ENCODE measurements around the gene FLNA. TPM values are rescaled to one million over a fixed set of nuclear protein-coding genes. Genes with fewer than 3 reads are reported as not detected.

The FLNA gene
- total RNA-seq (2021; ENCODE audit: unreplicated experiment) (920 TPM), Bru-seq, nascent RNA (percentile 84 among the genes with signal in this experiment), BruChase-seq, experiment 1, labeled RNA remaining after a 2-hour chase (percentile 95 among the genes with signal in this experiment), BruChase-seq, experiment 2, labeled RNA remaining after a 6-hour chase (percentile 98 among the genes with signal in this experiment)
- polyA plus RNA-seq (2012; ENCODE audit: insufficient read length), result 914 TPM
- long read RNA-seq, full-length matches to known transcripts, result 36 of 1,108 reads
- long read RNA-seq, partial matches to known transcripts, result 959 of 1,108 reads
- long read RNA-seq, other reads (novel, unspliced or antisense), result 113 of 1,108 reads

- Histone ChIP-seq H3K27me3 (ENCODE audit: control insufficient read depth, insufficient read depth, low read length) (no peaks in the 10 kb centered on the region), H3K4me1 (ENCODE audit: control insufficient read depth, insufficient read depth, low read length) (peaks cover 45% of the 10 kb centered on the region), H3K36me3 (ENCODE audit: control insufficient read depth, insufficient read depth, low read length) (no peaks in the 10 kb centered on the region), H3K4me3 (ENCODE audit: low read depth in 2 of 2, low read length in 2 of 2) (peak within 1 kb of the TSS; percentile 52 to 87), H3K27ac (ENCODE audit: low read length) (peak within 1 kb of the TSS; percentile 86), H3K9me3 (ENCODE audit: control insufficient read depth, insufficient read depth, low read depth, low read length) (no peaks in the 10 kb centered on the region)
- intact Hi-C loops (cut with micrococcal nuclease; ENCODE audit: unreplicated experiment), result no loop called here
- ChIA-PET POLR2A (no interaction called here), CTCF (interaction anchor here (0.5 kb wide), 1 partner anchor 40 kb away, joined by 6 read pairs; no protein-coding TSS in a partner anchor)
- BruUV-seq (replicated peaks), result no TSS peak
- in situ Hi-C loops (cut with HindIII; ENCODE audit: low pct_unique_long_range_greater_than_20kb, low sequenced_read_pairs), result no loop called here
- TF ChIP-seq SIN3A (IDR thresholded peaks at IDR 0.05; ENCODE audit: borderline replicate concordance, insufficient read depth, low read depth, low read length) (no peak), CTCF (IDR thresholded peaks at IDR 0.05) (no peak), REST (IDR thresholded peaks at IDR 0.05; ENCODE audit: insufficient read depth in 1 of 2, low read depth in 2 of 2, low read length in 1 of 2) (no peak), TCF7L2 (IDR thresholded peaks at IDR 0.05; ENCODE audit: low read depth, low read length) (no peak), POLR2AphosphoS5 (IDR thresholded peaks at IDR 0.05; ENCODE audit: low read depth, low read length) (no peak; the same call in 1 of the 2 replicates)
- ATAC-seq, result no peak
- DNase-seq (ENCODE audit: low read depth, low spot score), result no peak
These were observed at the start of gene FLNA for GRCh38 chrX:154374313-154375155. Gene FLNA (minus strand): TSS chrX:154374634. CDS start chrX:154371245, 3,389 bp downstream.

- Histone ChIP-seq H3K9me3 (ENCODE audit: control insufficient read depth, insufficient read depth, low read depth, low read length) (no peaks in the 10 kb centered on the region), H3K4me1 (ENCODE audit: control insufficient read depth, insufficient read depth, low read length) (no peaks in the 10 kb centered on the region), H3K36me3 (ENCODE audit: control insufficient read depth, insufficient read depth, low read length) (no peaks in the 10 kb centered on the region), H3K27ac (ENCODE audit: low read length) (no peak overlapping the region), H3K27me3 (ENCODE audit: control insufficient read depth, insufficient read depth, low read length) (no peaks in the 10 kb centered on the region), H3K4me3 (ENCODE audit: low read depth in 2 of 2, low read length in 2 of 2) (no peak overlapping the region)
- in situ Hi-C loops (cut with HindIII; ENCODE audit: low pct_unique_long_range_greater_than_20kb, low sequenced_read_pairs) (no loop called here), intact Hi-C loops (cut with micrococcal nuclease; ENCODE audit: unreplicated experiment) (no loop called here)
- DNase-seq (ENCODE audit: low read depth, low spot score) (no peak), ATAC-seq (peak; percentile 34; the same call in 1 of the 2 replicates)
- no TSS peak for BruUV-seq (replicated peaks)
- TF ChIP-seq SIN3A (IDR thresholded peaks at IDR 0.05; ENCODE audit: borderline replicate concordance, insufficient read depth, low read depth, low read length) (no peak), REST (IDR thresholded peaks at IDR 0.05; ENCODE audit: insufficient read depth in 1 of 2, low read depth in 2 of 2, low read length in 1 of 2) (no peak), CTCF (IDR thresholded peaks at IDR 0.05) (no peak), TCF7L2 (IDR thresholded peaks at IDR 0.05; ENCODE audit: low read depth, low read length) (no peak), POLR2AphosphoS5 (IDR thresholded peaks at IDR 0.05; ENCODE audit: low read depth, low read length) (no peak)
- POLR2A ChIA-PET, result no interaction called here
- CTCF ChIA-PET, result no interaction called here
These were observed 45.9 kb upstream of the FLNA start for GRCh38 chrX:154420402-154420756.
